NCI-H526 (cell line): ENCODE results near the gene ARMH3.
"Not testable (repeated sequence)": the region's sequence is repeated elsewhere in the genome, so short reads cannot be mapped to it uniquely, and the experiment has no call there.

Experiments used
- DNase-seq, 2 experiments: peaks; one replicate each; lab custom pipeline; 2025; lab: John Stamatoyannopoulos, UW

Gene ARMH3

DNA sequence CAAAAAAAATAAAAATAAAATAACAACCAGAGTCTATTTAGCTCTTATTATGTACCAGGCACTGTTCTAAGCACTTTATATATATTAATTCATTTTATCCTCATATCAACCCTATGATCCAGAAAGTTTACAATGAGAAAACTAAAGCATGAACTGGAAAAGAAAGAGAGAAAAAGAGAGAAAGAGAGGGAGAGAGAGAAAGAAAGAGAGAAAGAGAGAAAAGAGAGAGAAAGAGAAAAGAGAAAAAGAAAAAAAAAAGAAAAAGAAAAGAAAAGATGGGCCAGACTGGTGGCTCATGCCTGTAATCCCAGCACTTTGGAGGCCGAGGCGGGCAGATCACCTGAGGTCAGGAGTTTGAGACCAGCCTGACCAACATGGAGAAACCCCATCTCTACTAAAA, 9.9 kb downstream of the ARMH3 start:
- no peak for DNase-seq

DNA sequence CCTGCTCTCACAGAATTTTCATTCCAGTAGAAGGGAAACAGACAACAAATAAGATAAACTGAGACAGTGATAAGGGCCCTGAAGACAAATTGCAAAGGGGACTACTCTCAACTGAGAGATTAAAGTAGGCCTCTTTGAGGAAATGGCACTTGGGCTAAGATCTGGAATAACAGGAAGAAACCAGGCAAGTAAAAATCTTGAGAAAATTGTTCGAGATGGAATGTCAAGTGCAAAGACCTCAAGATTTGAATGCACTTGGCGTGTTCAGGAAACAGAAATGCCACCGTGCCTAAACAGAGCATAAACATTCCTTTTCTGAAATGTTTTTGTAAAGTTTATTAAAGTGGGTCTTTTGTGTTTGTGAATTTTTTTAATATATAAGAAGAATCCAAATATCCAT, 10.7 kb downstream of the ARMH3 start:
- no peak for DNase-seq

- no peak for DNase-seq
Observed at GRCh38 chr10:102040305-102041050, 15.5 kb downstream of the ARMH3 start.

DNA sequence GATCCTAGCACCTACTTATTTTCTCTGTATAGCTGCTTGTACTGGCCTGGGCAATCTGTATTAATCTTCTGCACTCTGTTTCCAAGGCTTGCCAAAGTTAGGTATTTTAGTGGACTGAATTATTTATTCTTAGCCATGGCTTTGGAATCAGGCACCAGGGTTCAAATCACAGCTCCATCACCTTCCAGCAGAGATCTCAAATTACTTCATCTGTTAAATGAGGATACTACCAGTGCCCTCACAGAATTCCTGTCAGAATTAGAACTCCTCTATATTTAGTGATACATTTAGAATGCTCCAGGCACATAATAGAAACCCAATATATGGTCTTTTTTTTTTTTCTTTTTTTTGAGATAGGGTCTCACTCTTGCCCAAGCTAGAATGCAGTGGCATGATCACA, 17.6 kb downstream of the ARMH3 start:
- no peak for DNase-seq

DNA sequence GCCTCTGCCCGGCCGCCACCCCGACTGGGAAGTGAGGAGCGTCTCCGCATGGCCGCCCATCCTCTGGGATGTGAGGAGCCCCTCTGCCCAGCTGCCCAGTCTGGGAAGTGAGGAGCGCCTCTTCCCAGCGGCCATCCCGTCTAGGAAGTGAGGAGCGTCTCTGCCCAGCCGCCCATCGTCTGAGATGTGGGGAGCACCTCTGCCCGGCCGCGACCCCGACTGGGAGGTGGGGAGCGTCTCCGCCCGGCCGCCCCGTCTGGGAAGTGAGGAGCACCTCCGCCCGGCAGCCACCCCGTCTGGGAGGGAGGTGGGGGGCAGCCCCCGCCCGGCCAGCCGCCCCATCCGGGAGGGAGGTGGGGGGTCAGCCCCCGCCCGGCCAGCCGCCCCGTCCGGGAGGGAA, 20.2 kb downstream of the ARMH3 start:
- DNase-seq, result not testable (repeated sequence)

DNA sequence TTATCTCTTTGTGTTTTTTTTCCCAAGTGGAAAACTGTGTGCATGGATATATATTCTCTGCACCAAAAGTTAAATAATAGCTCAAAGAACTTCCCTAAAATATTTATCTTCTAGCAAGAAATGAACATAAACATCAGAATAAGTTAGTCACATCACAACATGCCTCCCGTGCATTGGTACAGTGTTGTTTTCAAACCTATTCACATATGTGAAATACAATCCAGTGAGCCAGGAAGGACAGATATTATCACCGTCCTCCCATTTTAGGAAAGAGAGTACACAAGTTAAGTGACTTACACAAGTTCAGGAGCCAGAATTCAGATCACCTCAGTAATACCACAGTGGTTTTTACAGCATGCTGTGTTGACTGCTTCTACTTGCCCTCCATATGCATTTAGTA, 22.2 kb downstream of the ARMH3 start:
- DNase-seq, result no peak

DNA sequence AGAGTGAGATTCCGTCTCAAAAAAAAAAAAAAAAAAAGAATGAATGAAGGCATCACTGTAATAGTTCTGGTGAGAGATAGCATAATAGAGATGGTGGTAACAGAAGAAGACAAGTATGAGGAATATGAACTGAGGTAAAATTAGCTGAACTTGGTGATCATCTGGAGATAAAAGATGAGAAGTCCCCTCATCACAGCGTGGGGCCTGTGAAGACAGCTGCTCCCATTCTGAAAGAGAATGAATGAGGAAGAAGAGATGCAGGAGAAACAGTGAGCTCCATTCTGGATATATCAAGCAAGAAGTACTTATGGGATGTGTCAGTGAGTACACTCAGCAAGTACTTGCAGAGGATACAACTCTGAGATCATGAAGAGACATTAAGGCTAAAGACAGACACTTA, 28.7 kb downstream of the ARMH3 start:
- DNase-seq, result no peak

- no peak for DNase-seq
Observed at GRCh38 chr10:102024799-102025198, 31.2 kb downstream of the ARMH3 start.

DNA sequence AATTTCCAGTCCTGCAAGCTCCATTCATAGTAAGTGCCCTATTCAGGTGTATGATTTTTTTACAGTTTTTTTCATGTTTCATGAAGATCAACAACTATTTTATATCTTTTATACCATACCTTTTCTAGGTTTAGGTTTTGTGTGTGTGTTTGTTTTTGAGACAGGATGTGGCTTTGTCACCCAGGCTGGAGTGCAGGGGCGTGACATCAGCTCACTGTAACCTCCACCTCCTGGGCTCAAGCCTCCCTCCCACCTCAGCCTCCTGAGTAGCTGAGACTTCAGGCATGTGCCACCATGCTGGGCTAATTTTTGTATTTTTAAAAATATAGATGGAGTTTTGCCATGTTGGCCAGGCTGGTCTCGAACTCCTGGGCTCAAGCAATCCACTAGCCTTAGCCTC, 35.0 kb downstream of the ARMH3 start:
- no peak for DNase-seq

GRCh38 chr10:102017295-102017694, 38.7 kb downstream of the ARMH3 start:
- no peak for DNase-seq

DNA sequence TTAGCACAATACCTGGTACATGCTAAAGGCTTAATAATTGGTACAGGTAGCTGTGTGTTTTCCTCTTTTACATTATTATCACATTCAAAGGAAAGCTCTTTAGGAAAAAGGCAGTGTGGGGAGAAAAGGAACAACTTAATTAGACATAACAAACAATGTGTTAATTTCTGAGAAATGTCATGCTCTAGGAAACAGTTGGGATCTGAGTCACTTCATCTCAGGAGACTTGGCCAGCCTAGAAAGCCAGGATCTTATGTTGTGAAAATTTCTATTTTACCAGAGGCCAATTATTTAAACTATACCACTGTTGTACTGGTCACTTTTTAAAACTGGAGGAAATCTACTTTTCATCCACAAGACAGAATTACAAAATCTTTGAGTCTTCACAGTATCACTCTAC, 39.6 kb downstream of the ARMH3 start:
- DNase-seq, result no peak

GRCh38 chr10:102010961-102011360, 45.0 kb downstream of the ARMH3 start:
- no peak for DNase-seq

- peak; percentile 44 to 65 for DNase-seq
Observed at GRCh38 chr10:102009801-102010425, 46.1 kb downstream of the ARMH3 start.

DNA sequence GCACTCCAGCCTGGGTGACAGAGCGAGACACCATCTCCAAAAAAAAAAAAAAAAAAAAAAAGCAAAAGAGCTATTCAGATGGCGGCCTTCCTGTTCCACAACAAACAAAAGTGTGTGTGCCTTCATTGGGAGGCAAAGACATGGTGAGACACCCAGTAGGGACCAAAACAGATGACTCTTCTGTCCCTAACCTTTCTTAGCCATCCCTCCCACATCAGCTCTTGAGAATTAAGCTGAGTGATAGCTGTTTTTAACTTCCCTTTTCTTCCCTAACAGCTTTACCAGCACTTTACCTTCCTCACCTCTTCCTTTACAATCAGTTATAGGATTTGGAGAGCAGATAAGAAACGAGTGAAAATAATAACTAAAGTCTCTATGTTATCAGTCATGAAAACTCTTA, 48.2 kb downstream of the ARMH3 start:
- no peak for DNase-seq

DNA sequence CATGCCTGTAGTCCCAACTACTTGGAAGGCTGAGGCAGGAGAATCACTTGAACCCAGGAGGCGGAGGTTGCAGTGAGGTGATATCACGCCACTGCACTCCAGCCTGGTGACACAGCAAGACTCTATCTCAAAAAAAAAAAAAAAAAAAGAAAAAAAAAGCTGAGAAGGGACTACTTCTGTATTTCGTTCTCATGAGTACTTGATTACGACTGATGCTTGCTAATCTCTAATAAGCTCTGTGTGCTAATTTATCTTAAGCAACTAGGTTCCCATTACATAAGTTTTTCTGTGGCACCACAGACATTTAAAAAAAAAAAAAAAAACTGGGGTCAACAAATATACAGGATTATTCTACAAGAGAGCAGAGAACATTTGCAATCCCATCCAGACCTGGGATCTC, 48.9 kb downstream of the ARMH3 start:
- not testable (repeated sequence) for DNase-seq

GRCh38 chr10:102004376-102004775, 51.6 kb downstream of the ARMH3 start:
- no peak for DNase-seq

DNA sequence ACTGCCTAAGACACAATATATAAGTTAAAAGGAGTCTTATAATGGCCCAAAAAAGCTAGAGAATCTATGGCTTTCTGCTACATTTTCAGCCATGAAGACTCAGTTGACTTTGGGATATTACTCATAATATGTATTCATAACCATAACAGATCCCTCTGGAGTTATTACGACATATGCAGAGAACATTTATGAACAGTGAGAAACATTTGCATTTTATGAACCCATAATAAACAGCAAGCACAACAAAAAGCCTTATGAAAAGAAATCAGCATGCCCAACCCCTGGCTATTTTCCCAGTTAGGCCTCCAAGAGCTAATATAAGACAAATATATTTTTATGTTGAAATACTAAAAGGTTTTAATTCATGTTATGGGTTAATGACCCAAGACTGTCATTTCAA, 52.4 kb downstream of the ARMH3 start:
- DNase-seq, result peak; percentile 1 to 26

GRCh38 chr10:102001435-102002068, 54.4 kb downstream of the ARMH3 start:
- no peak for DNase-seq

DNA sequence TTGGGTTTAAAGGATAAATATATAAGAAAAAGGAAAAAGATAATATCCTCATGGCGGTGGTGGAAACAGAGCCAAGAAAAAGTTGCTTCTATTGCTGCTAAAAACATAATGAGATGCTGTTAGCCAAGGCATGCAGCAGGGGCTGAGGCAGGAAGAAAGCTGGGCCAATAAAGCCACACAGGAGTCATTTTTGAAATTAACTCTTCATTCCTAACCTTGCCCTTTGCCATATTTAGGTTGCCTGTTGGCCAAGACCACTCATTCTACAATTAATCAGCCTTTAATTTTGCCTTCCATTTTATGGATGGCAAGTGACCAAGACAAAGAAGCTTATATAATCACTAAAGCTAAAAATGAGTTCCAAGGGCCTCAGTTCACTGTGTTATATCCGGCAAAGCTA, 58.2 kb downstream of the ARMH3 start:
- no peak for DNase-seq

DNA sequence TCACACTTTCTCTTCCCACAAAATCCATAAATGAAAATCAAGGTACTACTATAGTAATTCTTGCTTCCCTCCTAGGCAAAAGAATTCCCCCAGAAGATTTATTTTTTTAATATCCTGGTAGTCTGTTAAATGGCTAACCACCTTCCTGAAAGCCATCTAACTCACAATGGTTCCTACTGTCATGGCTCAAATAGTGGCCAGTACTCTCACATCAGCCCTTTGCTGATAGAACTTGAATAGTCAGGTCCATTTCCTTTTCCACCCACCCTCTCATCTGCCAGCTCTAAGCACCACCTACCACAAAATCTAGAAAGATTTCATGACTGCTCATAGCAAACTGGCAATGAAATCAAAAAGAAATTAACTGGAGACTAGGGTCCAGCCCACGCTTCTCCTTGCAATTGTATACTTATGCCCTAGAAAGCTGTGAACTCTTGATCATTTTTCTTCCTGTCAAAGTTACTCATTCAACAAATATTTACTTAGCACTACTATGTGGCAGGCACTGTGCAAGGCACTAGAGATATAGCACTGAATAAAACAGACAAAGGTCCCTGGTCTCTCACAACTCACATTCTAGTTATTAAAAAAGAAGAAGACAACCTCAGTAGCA, 60.4 kb downstream of the ARMH3 start:
- DNase-seq, result no peak

DNA sequence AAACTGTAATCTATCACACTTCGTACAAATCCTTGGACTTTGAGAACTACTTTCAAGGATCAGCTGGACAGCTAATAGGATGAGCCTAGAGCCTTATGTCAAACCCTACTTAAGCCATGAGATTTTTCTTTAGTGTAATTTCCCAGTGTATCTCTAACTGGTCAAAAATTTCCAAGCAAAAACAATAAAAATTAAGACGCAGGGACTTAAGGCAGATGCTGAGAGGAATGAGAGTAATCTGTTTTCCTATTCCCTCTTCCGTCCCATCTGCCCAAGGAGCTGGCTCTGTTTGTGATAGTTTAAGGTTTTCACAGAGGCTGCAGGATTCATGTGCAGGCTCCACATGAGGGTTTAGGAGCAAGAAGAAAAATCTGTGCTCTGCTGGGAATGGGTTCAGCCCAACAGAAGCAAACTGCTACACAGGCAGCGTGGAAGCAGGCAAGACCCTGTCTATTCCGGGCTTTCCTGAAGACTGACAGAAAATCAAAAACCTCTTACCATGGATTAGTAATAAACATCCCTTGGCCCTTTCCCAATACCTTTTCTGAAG, 62.2 kb downstream of the ARMH3 start:
- DNase-seq, result no peak

- DNase-seq, result no peak
Observed at GRCh38 chr10:101993221-101993620, 62.8 kb downstream of the ARMH3 start.

DNA sequence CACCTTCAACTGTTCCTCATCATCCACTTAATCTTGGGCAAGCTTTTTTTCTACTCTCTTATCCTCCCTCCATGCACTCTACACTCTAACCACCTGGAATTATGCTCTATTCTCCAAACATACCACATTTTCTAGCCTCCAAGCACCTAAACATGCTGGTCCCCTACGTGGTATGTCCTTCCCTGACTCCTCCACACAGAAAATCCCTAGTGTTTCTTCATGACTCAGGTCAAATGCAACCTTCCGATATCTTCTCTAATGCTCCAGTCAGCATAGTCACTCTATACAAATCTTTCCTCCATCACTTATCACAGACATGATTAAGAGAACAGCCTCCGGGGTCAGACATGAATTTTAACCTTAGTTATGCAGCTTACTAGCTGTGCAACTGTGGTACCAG, 68.8 kb downstream of the ARMH3 start:
- DNase-seq, result no peak
